Colonic mucosa (tissue), 4 donors: Measurements from ENCODE around the gene TTC28. TPM values are rescaled to one million over a fixed set of nuclear protein-coding genes. Genes with fewer than 3 reads are reported as not detected.

ENCODE experiments used
- DNase-seq: peaks from one replicate; pipeline ENCODE4 v3.0.0-alpha.2; 2020
- H3K27ac ChIP-seq: fragments of 200-600 bp; one replicate; pipeline ENCODE4 v1.8.0; 2021
- H3K27me3 ChIP-seq: fragments of 200-600 bp; one replicate; pipeline ENCODE4 v1.8.0; 2021
- H3K36me3 ChIP-seq: fragments of 200-600 bp; one replicate; pipeline ENCODE4 v1.8.0; 2021
- H3K4me1 ChIP-seq: fragments of 200-600 bp; one replicate; pipeline ENCODE4 v1.8.0; 2021; ENCODE audit warnings: mild to moderate bottlenecking
- H3K4me3 ChIP-seq: fragments of 200-600 bp; one replicate; pipeline ENCODE4 v1.8.0; 2021
- H3K9ac ChIP-seq, 2 donors: one replicate each; pipeline ENCODE4 v1.7.0; 2013; ENCODE audit warnings: control low read depth in 2 of 2, low read depth in 2 of 2, low read length in 2 of 2
- H3K9me3 ChIP-seq: fragments of 200-600 bp; one replicate; pipeline ENCODE4 v1.8.0; 2021
- CTCF ChIP-seq: fragments of 200-600 bp; IDR thresholded peaks from one replicate; pipeline ENCODE4 v1.8.0; 2022; ENCODE audit warnings: antibody characterized with exemption, mild to moderate bottlenecking
- intact Hi-C: fragments of 100-400 bp; cut with DNase I; formaldehyde crosslinking; loops from one replicate; pipeline ENCODE4 v1.14.1; 2022
- total RNA-seq, 2 donors: library from RNA; stranded (reverse); fragmentation: NEBNext Ultra II Directional in 1 of 2; extraction: Animal tissue kit (Norgen Biotek cat#: 25700) in 1 of 2; gene quantifications; one replicate each; pipeline ENCODE4 v1.2.1, GENCODE V29; 2021
- donor health status: healthy.
- donor health status: DM: no; HTN: no; CAD: no.
- donor health status: DM: no; HTN: no; CAD: no.

The TTC28 gene
- total RNA-seq, 2 donors from 2014 or later = 6.6 to 9.2 TPM

GRCh38 chr22:27959335-27960090 is 720.1 kb downstream of the TTC28 start:
- intact Hi-C loops = no loop called here
- no peak for TF ChIP-seq CTCF
- H3K4me1 ChIP-seq = no peaks in the 10 kb centered on the region
- no peak for DNase-seq
- H3K9me3 ChIP-seq = no peaks in the 10 kb centered on the region
- H3K9ac ChIP-seq = no peak overlapping the region
- H3K4me3 ChIP-seq = no peak overlapping the region
- H3K36me3 ChIP-seq = no peaks in the 10 kb centered on the region
- no peak overlapping the region for H3K27ac ChIP-seq
- H3K27me3 ChIP-seq = no peaks in the 10 kb centered on the region

GRCh38 chr22:27952779-27953178 is 726.9 kb downstream of the TTC28 start:
- Histone ChIP-seq H3K9ac (no peak overlapping the region), H3K27ac (no peak overlapping the region), H3K4me3 (no peak overlapping the region), H3K36me3 (no peaks in the 10 kb centered on the region), H3K9me3 (no peaks in the 10 kb centered on the region), H3K4me1 (no peaks in the 10 kb centered on the region), H3K27me3 (no peaks in the 10 kb centered on the region)
- no peak for DNase-seq
- TF ChIP-seq CTCF = no peak
- intact Hi-C loops = no loop called here

- intact Hi-C loops = no loop called here
- H3K36me3 ChIP-seq = no peaks in the 10 kb centered on the region
Measured at GRCh38 chr22:27952091-27952490, 727.5 kb downstream of the TTC28 start.

GRCh38 chr22:27949421-27949820 is 730.2 kb downstream of the TTC28 start:
- Histone ChIP-seq H3K9ac (no peak overlapping the region), H3K4me1 (no peaks in the 10 kb centered on the region), H3K9me3 (no peaks in the 10 kb centered on the region), H3K27me3 (no peaks in the 10 kb centered on the region), H3K4me3 (no peak overlapping the region), H3K36me3 (no peaks in the 10 kb centered on the region), H3K27ac (no peak overlapping the region)
- no peak for TF ChIP-seq CTCF
- DNase-seq = no peak
- intact Hi-C loops = no loop called here

More at GRCh38 chr22:27952091-27952490, 727.5 kb downstream of the TTC28 start:
- Histone ChIP-seq H3K9ac (no peak overlapping the region), H3K27me3 (no peaks in the 10 kb centered on the region), H3K27ac (no peak overlapping the region), H3K9me3 (no peaks in the 10 kb centered on the region), H3K4me1 (no peaks in the 10 kb centered on the region), H3K4me3 (no peak overlapping the region)
- DNase-seq = no peak
- TF ChIP-seq CTCF = no peak

GRCh38 chr22:27948569-27948968 is 731.1 kb downstream of the TTC28 start:
- no peaks in the 10 kb centered on the region for H3K9me3 ChIP-seq
- intact Hi-C loops = no loop called here
- no peak for DNase-seq
- no peak overlapping the region for H3K27ac ChIP-seq
- H3K4me3 ChIP-seq = no peak overlapping the region
- no peaks in the 10 kb centered on the region for H3K36me3 ChIP-seq
- no peak overlapping the region for H3K9ac ChIP-seq
- H3K4me1 ChIP-seq = no peaks in the 10 kb centered on the region
- no peak for TF ChIP-seq CTCF
- H3K27me3 ChIP-seq = no peaks in the 10 kb centered on the region
